ENCODE measurements around the gene PRKG1.

DNA sequence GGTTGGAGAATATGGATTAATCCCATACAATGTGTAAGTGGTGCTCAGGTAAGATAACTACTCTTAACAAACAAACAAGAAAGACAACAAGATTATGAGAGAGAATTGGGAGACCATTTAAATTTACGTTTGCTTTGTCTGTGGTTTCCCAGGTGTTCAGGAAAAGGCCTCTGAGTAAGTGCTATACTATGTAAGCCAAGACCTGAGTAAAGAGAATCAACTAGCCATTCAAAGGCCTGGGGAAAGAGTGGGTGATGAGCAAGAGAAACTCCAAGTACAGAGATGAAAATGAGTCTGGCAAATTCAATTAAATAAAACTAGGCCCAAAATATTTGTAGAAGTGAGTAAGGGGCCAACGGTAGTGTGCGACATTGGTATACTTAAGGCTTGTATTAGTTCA lies 615.2 kb downstream of the PRKG1 start:
- TF ChIP-seq, protein P1, sequence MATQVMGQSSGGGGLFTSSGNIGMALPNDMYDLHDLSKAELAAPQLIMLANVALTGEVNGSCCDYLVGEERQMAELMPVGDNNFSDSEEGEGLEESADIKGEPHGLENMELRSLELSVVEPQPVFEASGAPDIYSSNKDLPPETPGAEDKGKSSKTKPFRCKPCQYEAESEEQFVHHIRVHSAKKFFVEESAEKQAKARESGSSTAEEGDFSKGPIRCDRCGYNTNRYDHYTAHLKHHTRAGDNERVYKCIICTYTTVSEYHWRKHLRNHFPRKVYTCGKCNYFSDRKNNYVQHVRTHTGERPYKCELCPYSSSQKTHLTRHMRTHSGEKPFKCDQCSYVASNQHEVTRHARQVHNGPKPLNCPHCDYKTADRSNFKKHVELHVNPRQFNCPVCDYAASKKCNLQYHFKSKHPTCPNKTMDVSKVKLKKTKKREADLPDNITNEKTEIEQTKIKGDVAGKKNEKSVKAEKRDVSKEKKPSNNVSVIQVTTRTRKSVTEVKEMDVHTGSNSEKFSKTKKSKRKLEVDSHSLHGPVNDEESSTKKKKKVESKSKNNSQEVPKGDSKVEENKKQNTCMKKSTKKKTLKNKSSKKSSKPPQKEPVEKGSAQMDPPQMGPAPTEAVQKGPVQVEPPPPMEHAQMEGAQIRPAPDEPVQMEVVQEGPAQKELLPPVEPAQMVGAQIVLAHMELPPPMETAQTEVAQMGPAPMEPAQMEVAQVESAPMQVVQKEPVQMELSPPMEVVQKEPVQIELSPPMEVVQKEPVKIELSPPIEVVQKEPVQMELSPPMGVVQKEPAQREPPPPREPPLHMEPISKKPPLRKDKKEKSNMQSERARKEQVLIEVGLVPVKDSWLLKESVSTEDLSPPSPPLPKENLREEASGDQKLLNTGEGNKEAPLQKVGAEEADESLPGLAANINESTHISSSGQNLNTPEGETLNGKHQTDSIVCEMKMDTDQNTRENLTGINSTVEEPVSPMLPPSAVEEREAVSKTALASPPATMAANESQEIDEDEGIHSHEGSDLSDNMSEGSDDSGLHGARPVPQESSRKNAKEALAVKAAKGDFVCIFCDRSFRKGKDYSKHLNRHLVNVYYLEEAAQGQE (IDR thresholded peaks at IDR 0.05; ENCODE audit: unreplicated experiment), result no peak
- TF ChIP-seq, protein P2, sequence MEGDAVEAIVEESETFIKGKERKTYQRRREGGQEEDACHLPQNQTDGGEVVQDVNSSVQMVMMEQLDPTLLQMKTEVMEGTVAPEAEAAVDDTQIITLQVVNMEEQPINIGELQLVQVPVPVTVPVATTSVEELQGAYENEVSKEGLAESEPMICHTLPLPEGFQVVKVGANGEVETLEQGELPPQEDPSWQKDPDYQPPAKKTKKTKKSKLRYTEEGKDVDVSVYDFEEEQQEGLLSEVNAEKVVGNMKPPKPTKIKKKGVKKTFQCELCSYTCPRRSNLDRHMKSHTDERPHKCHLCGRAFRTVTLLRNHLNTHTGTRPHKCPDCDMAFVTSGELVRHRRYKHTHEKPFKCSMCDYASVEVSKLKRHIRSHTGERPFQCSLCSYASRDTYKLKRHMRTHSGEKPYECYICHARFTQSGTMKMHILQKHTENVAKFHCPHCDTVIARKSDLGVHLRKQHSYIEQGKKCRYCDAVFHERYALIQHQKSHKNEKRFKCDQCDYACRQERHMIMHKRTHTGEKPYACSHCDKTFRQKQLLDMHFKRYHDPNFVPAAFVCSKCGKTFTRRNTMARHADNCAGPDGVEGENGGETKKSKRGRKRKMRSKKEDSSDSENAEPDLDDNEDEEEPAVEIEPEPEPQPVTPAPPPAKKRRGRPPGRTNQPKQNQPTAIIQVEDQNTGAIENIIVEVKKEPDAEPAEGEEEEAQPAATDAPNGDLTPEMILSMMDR (conservative IDR thresholded peaks at IDR 0.05; ENCODE audit: low read depth in 2 of 2), result no peak
- no peak for TF ChIP-seq EZH2phosphoT487 (IDR thresholded peaks at IDR 0.05; ENCODE audit: unreplicated experiment)
- TF ChIP-seq EZH2 (IDR thresholded peaks at IDR 0.05; ENCODE audit: low read depth, unreplicated experiment), result no peak
- TF ChIP-seq POLR2AphosphoS5 (IDR thresholded peaks at IDR 0.05; ENCODE audit: low read depth), result no peak
- no peak for TF ChIP-seq JUNB (IDR thresholded peaks at IDR 0.05; ENCODE audit: unreplicated experiment)
- TF ChIP-seq ZNF114 (CRISPR knock-in tag; IDR thresholded peaks at IDR 0.05), result no peak
- TF ChIP-seq CREB1 (CRISPR knock-in tag; IDR thresholded peaks at IDR 0.05; ENCODE audit: low read depth), result no peak

All from GM23338 (cell line).